Endothelial cell of umbilical vein (primary cell): ENCODE measurements around the gene RAD18.

Source experiments
- CTCF ChIP-seq, 2 donors: IDR thresholded peaks; 1 replicate in 1 of 2; 2 replicates in 1 of 2; pipeline ENCODE4 v1.5.1; 2011; ENCODE audit warnings: low read length in 2 of 2, mild to moderate bottlenecking in 2 of 2, moderate library complexity in 2 of 2, control low read depth in 1 of 2, inconsistent platforms in 1 of 2, low read depth in 1 of 2; ENCODE audit not compliant: insufficient read depth in 1 of 2; ENCODE audit errors: extremely low read depth in 1 of 2
- EZH2 ChIP-seq: IDR thresholded peaks from 2 replicates; pipeline ENCODE4 v1.6.1; 2012; ENCODE audit warnings: borderline replicate concordance, low read depth, mild to moderate bottlenecking, moderate library complexity, low read length, inconsistent platforms; ENCODE audit not compliant: severe bottlenecking
- JUN ChIP-seq: IDR thresholded peaks from 2 replicates; pipeline ENCODE4 v1.6.1; 2011; ENCODE audit warnings: borderline replicate concordance, low read depth; ENCODE audit not compliant: insufficient read length, insufficient read depth
- MYC ChIP-seq: IDR thresholded peaks from one replicate; pipeline ENCODE4 v1.6.1; 2011; ENCODE audit warnings: mild to moderate bottlenecking, low read depth, low read length
- POLR2A ChIP-seq: IDR thresholded peaks from 2 replicates; pipeline ENCODE4 v1.6.1; 2012; ENCODE audit warnings: low read depth, mild to moderate bottlenecking, control low read depth, low read length
- TF ChIP-seq, protein P1 (sequence below): IDR thresholded peaks from 2 replicates; pipeline ENCODE4 v1.6.1; 2011; ENCODE audit not compliant: insufficient read depth, insufficient read length

GRCh38 chr3:8848696-8849131, 114.6 kb downstream of the RAD18 start:
- TF ChIP-seq CTCF (IDR thresholded peaks at IDR 0.05; ENCODE audit: extremely low read depth in 1 of 2, insufficient read depth in 1 of 2, low read depth in 1 of 2, low read length in 2 of 2): no peak
- TF ChIP-seq EZH2: no peak
- no peak for TF ChIP-seq POLR2A
- no peak for TF ChIP-seq JUN
- TF ChIP-seq MYC: no peak
- TF ChIP-seq, protein P1, sequence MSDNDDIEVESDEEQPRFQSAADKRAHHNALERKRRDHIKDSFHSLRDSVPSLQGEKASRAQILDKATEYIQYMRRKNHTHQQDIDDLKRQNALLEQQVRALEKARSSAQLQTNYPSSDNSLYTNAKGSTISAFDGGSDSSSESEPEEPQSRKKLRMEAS: peak; percentile 48
